HS-5 (cell line): Measurements from ENCODE around the gene GSTO2.

Experiments
- DNase-seq: peaks from one replicate; pipeline ENCODE4 v3.0.0-alpha.2; 2012; ENCODE audit warnings: low read depth

Gene GSTO2

GRCh38 chr10:104253606-104254410 is 15.2 kb upstream of the GSTO2 start:
- DNase-seq, result no peak

GRCh38 chr10:104254493-104255310 is 14.3 kb upstream of the GSTO2 start, which contains the start of gene GSTO1:
Gene GSTO1, plus strand, starts transcription at chr10:104254892. Its CDS starts 37 bp downstream, at chr10:104254929.
- no peak for DNase-seq

GRCh38 chr10:104255311-104255981 is 13.5 kb upstream of the GSTO2 start:
- peak; percentile 83 for DNase-seq

- no peak for DNase-seq
Observed at GRCh38 chr10:104256335-104256961, 12.5 kb upstream of the GSTO2 start.

- DNase-seq, result no peak
Observed at GRCh38 chr10:104257235-104257634, 11.7 kb upstream of the GSTO2 start.

- no peak for DNase-seq
Observed at GRCh38 chr10:104258209-104258608, 10.8 kb upstream of the GSTO2 start.

GRCh38 chr10:104259456-104259855 is 9.5 kb upstream of the GSTO2 start:
- no peak for DNase-seq

- DNase-seq, result no peak
Observed at GRCh38 chr10:104259999-104260774, 8.8 kb upstream of the GSTO2 start.

- DNase-seq, result no peak
Observed at GRCh38 chr10:104260775-104261115, 8.2 kb upstream of the GSTO2 start.

- DNase-seq, result no peak
Observed at GRCh38 chr10:104262055-104262454, 6.9 kb upstream of the GSTO2 start.

GRCh38 chr10:104264783-104265182 is 4.2 kb upstream of the GSTO2 start:
- no peak for DNase-seq

- DNase-seq, result no peak
Observed at GRCh38 chr10:104267721-104268404, 1.1 kb upstream of the GSTO2 start.

- DNase-seq, result no peak
Observed at GRCh38 chr10:104268405-104268712, 625 bp upstream of the GSTO2 start.

GRCh38 chr10:104273286-104273685 is 4.3 kb downstream of the GSTO2 start:
- no peak for DNase-seq

- no peak for DNase-seq
Observed at GRCh38 chr10:104273899-104274575, 5.1 kb downstream of the GSTO2 start.

GRCh38 chr10:104274762-104275721 is 6.1 kb downstream of the GSTO2 start:
- DNase-seq, result no peak

GRCh38 chr10:104276192-104276591 is 7.2 kb downstream of the GSTO2 start:
- DNase-seq, result no peak

GRCh38 chr10:104277785-104278184 is 8.8 kb downstream of the GSTO2 start:
- no peak for DNase-seq

GRCh38 chr10:104279550-104280259 is 10.7 kb downstream of the GSTO2 start:
- DNase-seq, result no peak
